Measurements from ENCODE around the gene TMEM161A.
"Not testable (repeated sequence)": the region's sequence is repeated elsewhere in the genome, so short reads cannot be mapped to it uniquely, and the experiment has no call there.

The TMEM161A gene

DNA sequence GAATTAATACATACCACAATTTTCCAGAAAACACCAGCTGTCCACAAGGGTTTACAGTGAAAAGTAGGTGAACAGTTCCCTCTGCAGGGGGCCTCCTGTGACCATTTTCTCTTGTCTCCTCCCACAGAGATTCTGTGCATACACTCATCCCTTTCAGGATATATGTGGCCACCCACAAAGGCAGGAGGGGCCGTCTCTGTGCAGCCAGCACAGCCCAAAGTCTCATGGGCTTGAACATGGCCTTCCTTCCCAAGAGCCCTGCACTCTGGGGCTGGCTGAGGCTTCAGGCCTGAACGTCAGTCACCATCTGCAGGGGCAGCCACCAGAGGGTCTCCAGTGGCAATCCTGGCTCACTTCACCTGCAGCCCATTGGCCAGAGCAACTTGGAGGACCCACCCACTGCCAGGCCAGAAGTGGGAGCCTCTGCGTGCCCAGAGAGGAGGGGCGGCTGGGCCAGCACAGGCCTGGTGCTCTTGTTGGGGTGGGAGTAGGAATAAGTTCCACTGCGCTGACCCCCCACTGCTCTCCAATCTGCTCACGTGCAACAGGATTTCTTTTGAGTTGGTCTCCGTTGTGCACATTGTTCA lies 25.1 kb downstream of the TMEM161A start:
- no peak for DNase-seq (ENCODE audit: low read depth)

DNA sequence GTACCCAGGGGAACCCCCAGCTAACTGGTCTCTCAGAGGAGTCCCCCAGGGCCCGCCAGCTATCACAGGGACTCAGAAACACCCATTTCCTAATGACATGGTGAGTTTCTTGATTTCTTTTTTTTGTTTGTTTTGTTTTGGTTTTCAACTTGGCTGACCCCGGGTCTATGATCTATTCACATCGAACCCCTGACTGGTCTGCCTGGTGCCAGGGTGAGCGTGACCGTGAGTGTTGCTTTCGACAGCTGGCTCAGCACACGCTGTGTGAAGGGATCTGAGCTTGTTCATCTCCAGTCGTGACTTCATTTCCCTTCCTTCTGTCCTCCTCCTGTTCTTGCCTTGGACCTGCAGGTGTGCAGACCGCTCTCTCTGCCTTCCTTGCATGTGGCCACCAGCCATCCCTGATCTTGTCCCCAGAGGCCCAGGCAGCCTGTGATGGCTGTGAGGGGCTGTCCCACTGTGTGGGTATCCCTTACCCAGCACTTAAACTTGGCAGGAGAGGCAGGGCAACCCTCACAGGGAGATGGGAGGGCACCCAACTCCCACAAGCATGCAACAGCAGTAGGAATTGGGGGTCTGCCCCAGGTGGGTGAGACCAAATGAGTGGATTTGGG lies 26.2 kb downstream of the TMEM161A start:
- no peak overlapping the region for H3K4me3 ChIP-seq (ENCODE audit: control insufficient read depth, low read depth, low read length)
- no peak for DNase-seq (ENCODE audit: low read depth)
- TF ChIP-seq, protein P1, sequence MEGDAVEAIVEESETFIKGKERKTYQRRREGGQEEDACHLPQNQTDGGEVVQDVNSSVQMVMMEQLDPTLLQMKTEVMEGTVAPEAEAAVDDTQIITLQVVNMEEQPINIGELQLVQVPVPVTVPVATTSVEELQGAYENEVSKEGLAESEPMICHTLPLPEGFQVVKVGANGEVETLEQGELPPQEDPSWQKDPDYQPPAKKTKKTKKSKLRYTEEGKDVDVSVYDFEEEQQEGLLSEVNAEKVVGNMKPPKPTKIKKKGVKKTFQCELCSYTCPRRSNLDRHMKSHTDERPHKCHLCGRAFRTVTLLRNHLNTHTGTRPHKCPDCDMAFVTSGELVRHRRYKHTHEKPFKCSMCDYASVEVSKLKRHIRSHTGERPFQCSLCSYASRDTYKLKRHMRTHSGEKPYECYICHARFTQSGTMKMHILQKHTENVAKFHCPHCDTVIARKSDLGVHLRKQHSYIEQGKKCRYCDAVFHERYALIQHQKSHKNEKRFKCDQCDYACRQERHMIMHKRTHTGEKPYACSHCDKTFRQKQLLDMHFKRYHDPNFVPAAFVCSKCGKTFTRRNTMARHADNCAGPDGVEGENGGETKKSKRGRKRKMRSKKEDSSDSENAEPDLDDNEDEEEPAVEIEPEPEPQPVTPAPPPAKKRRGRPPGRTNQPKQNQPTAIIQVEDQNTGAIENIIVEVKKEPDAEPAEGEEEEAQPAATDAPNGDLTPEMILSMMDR (IDR thresholded peaks at IDR 0.05; ENCODE audit: control insufficient read depth, insufficient read depth, low read depth, low read length, missing control alignments): no peak

More for the DNA sequence above, 25.1 kb downstream of the TMEM161A start:
- TF ChIP-seq, protein P1 (IDR thresholded peaks at IDR 0.05; ENCODE audit: control insufficient read depth, insufficient read depth, low read depth, low read length, missing control alignments): no peak
- H3K4me3 ChIP-seq (ENCODE audit: control insufficient read depth, low read depth, low read length): no peak overlapping the region

DNA sequence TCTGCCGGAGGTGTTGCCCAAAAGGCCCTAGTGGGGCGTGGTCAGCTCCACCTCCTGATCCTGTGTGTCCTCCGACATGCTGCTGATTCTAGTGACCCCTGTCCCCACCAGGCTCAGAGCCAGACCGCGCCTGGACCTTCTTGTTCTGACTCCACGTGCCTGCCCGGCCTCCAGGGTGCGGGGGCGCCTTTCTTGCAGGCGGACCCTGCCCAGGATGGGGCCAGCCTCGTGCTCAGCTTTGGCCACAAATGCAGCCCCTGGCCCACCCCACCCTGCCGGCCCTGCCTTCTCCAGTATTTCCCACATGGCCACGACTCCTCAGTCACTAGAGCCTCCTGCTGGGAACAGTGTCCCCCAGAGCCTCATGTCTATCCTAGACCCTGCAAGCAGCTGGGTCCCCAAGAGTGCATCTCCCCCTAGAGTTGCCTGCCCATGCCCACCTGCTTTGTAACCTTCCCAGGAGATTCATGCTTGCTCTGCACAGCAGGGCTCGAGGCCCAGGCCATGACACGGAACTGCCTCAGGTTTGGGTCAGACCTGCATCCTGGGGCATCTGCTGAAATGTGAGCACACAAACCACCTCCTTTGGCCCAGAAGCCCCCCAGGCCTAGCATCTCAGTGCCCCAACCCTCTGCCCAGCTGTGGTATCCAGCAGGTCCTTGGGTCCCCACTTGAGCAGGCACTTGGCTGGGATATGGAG lies 27.0 kb downstream of the TMEM161A start:
- no peak for DNase-seq (ENCODE audit: low read depth)
- H3K4me3 ChIP-seq (ENCODE audit: control insufficient read depth, low read depth, low read length): no peak overlapping the region
- TF ChIP-seq, protein P1 (IDR thresholded peaks at IDR 0.05; ENCODE audit: control insufficient read depth, insufficient read depth, low read depth, low read length, missing control alignments): no peak

DNA sequence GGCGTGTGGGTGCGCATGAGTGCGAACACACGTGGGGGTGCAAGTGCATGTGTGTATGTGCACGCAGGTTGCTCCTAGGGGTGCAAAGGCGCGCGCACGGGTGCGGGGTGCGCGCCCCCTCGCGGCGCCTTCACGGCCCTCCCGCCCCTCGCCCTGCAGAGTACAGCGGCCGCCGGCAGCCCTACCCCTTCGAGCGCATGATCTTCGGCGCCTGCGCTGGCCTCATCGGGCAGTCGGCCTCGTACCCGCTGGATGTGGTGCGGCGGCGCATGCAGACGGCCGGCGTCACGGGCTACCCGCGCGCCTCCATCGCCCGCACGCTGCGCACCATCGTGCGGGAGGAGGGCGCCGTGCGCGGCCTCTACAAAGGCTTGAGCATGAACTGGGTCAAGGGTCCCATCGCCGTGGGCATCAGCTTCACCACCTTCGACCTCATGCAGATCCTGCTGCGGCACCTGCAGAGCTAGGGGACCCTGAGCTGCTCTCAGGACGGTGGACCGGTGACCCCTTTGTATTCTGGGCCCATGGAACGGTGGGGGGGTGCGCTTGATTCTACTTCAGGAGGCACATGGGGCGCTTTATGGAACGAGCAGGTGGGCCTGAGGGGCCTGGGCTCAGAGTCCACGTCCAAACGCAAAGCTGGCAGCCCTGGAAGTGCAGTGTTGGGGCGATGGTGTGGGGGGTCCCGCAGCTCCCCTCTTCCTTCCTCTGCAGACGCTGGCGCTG lies 27.7 kb downstream of the TMEM161A start:
- TF ChIP-seq, protein P1 (IDR thresholded peaks at IDR 0.05; ENCODE audit: control insufficient read depth, insufficient read depth, low read depth, low read length, missing control alignments): no peak
- no peak overlapping the region for H3K4me3 ChIP-seq (ENCODE audit: control insufficient read depth, low read depth, low read length)
- DNase-seq (ENCODE audit: low read depth): no peak

DNA sequence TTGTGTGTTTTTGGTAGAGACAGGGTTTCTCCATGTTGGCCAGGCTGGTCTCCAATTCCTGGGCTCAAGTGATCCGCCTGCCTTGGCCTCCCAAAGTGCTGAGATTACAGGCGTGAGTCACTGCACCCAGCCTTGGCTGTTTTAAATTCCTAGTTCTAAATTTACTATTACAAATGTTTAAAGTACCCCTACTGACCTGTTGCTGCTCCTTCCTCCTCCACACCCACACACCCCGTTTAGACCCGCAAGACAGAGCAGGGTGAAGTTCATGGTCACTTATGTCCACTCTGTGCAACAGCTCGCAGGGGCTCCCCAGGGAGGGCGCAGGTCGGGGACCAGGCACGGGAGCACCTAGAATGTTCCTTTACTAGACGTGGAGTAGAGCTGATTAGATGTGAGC lies 28.7 kb downstream of the TMEM161A start:
- DNase-seq (ENCODE audit: low read depth): no peak
- TF ChIP-seq, protein P1 (IDR thresholded peaks at IDR 0.05; ENCODE audit: control insufficient read depth, insufficient read depth, low read depth, low read length, missing control alignments): no peak
- H3K4me3 ChIP-seq (ENCODE audit: control insufficient read depth, low read depth, low read length): no peak overlapping the region

DNA sequence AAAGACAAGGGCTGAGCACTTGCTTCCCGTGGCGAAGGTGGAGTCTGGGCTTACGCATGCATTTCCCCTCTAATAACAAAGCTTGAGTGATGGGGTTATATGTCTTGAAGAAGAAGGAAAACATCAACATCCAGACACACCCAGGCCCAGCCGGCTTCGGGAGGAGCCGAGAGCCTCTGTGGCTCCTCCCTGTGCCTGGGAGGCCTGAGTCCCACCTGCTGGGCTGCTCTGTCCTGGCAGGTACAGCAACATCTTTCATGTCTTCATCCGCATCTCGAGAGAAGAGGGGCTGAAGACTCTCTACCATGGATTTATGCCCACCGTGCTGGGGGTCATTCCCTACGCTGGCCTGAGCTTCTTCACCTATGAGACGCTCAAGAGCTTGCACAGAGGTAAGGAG lies 30.6 kb downstream of the TMEM161A start:
- H3K4me3 ChIP-seq (ENCODE audit: control insufficient read depth, low read depth, low read length): no peak overlapping the region
- no peak for DNase-seq (ENCODE audit: low read depth)
- TF ChIP-seq, protein P1 (IDR thresholded peaks at IDR 0.05; ENCODE audit: control insufficient read depth, insufficient read depth, low read depth, low read length, missing control alignments): no peak

DNA sequence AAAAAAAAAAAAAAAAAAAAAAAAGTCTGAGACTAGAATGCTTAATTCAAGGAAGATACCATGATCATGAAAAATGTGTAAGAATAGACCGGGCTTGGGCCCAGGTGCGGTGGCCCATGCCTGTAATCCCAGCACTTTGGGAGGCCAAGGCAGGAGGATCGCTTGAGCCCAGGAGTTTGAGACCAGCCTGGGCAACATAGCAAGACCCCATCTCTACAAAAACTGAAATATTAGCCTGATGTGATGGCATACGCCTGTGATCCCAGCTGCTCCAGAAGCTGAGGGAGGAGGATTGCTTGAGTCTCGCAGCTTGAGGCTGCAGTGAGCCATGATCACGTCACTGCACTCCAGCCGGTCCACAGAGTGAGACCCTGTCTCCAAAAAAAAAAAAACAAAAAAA lies 31.3 kb downstream of the TMEM161A start:
- H3K4me3 ChIP-seq (ENCODE audit: control insufficient read depth, low read depth, low read length); DNase-seq (ENCODE audit: low read depth): not testable (repeated sequence)
